Measurements from ENCODE around the gene PLXNC1. TPM values are rescaled to one million over a fixed set of nuclear protein-coding genes. Genes with fewer than 3 reads are reported as not detected.

The PLXNC1 gene
- total RNA-seq, 6 donors from 2014 or later, result 14.1 to 51.3 (median 24.6) TPM

- TF ChIP-seq POLR2A (IDR thresholded peaks at IDR 0.05), result no peak
- TF ChIP-seq, protein P1, sequence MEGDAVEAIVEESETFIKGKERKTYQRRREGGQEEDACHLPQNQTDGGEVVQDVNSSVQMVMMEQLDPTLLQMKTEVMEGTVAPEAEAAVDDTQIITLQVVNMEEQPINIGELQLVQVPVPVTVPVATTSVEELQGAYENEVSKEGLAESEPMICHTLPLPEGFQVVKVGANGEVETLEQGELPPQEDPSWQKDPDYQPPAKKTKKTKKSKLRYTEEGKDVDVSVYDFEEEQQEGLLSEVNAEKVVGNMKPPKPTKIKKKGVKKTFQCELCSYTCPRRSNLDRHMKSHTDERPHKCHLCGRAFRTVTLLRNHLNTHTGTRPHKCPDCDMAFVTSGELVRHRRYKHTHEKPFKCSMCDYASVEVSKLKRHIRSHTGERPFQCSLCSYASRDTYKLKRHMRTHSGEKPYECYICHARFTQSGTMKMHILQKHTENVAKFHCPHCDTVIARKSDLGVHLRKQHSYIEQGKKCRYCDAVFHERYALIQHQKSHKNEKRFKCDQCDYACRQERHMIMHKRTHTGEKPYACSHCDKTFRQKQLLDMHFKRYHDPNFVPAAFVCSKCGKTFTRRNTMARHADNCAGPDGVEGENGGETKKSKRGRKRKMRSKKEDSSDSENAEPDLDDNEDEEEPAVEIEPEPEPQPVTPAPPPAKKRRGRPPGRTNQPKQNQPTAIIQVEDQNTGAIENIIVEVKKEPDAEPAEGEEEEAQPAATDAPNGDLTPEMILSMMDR (IDR thresholded peaks at IDR 0.05), result no peak
- no peak for TF ChIP-seq EP300 (IDR thresholded peaks at IDR 0.05)
- no peak for TF ChIP-seq POLR2AphosphoS5 (IDR thresholded peaks at IDR 0.05)
- DNase-seq (no peak), ATAC-seq (ENCODE audit: low FRiP score in 2 of 2) (peak in 1 of 2 donors; percentile 57)
- no peaks in the 10 kb centered on the region for H3K36me3 ChIP-seq
- no peaks in the 10 kb centered on the region for H3K9me3 ChIP-seq
- no peak overlapping the region for H3K4me3 ChIP-seq
- peaks cover 31 to 45% (median 38%) of the 10 kb centered on the region in 4 donors for H3K4me1 ChIP-seq
- WGBS, 2 donors, result 54 to 59% methylated on average over 11 of the region's 11 CpGs
- peak overlapping the region; percentile 13 to 66 (median 62) for H3K27ac ChIP-seq
- no peaks in the 10 kb centered on the region for H3K27me3 ChIP-seq
These were observed 118.6 kb downstream of the PLXNC1 start for GRCh38 chr12:94266796-94267536.

DNA sequence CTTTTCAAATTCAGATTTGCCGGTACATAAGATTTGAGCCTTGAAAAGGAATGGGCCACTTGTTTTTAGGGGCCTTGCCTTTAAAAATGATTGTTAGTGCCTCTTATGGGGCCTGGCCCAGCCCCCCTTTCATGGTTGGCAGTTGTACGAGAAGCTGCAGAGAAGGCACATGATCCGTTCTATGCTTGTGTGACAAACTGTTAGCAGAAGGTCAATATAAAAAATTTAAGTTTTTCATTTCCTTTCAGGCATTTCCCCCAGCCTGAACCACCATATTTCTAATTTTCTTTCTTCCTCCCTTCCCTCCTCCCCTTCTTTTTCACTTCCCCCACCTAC, 119.1 kb downstream of the PLXNC1 start:
- Histone ChIP-seq H3K4me3 (no peak overlapping the region), H3K36me3 (no peaks in the 10 kb centered on the region), H3K27me3 (no peaks in the 10 kb centered on the region), H3K27ac (peak overlapping the region; percentile 13 to 66 (median 62)), H3K4me1 (peaks cover 28 to 43% (median 34%) of the 10 kb centered on the region in 4 donors), H3K9me3 (no peaks in the 10 kb centered on the region)
- TF ChIP-seq, protein P1 (IDR thresholded peaks at IDR 0.05), result no peak
- TF ChIP-seq POLR2AphosphoS5 (IDR thresholded peaks at IDR 0.05) (no peak), EP300 (IDR thresholded peaks at IDR 0.05) (no peak), POLR2A (IDR thresholded peaks at IDR 0.05) (no peak)
- DNase-seq, result no peak
- WGBS, 2 donors, result 61 to 64% methylated on average over 3 of the region's 3 CpGs
- peak in 1 of 2 donors; percentile 15 for ATAC-seq (ENCODE audit: low FRiP score in 2 of 2)

DNA sequence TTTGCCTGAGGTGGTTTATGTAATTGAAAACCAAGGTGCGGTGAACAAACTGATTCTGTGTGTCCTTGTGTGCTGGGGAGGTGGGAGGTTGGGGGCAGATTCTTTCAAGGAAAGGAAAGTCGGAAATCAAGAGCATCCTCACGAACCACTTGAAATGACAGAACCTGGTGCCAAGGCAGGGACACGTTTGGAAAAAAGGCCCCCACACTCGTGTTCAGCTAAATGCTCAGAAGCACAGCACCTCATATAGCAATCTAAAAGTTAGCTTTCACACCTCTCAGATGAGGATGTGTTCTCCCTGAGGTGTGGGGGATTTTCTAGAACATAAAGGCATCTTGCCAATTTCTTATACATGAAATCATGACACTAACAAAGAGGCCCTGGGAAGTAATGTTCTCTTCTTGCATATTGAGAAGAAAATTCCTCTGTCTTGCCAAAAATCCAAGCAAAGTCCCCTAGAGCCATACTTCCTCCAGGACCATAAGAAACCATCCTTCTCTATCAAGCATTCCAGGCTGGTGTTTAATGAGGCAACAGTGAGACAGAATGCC, 119.6 kb downstream of the PLXNC1 start:
- no peak overlapping the region for H3K4me3 ChIP-seq
- TF ChIP-seq EP300 (IDR thresholded peaks at IDR 0.05) (no peak), POLR2AphosphoS5 (IDR thresholded peaks at IDR 0.05) (no peak), POLR2A (IDR thresholded peaks at IDR 0.05) (no peak)
- TF ChIP-seq, protein P1 (IDR thresholded peaks at IDR 0.05), result no peak
- H3K36me3 ChIP-seq, result no peaks in the 10 kb centered on the region
- no peaks in the 10 kb centered on the region for H3K27me3 ChIP-seq
- no peaks in the 10 kb centered on the region for H3K9me3 ChIP-seq
- peaks cover 23 to 39% (median 30%) of the 10 kb centered on the region in 4 donors for H3K4me1 ChIP-seq
- WGBS, 2 donors, result 82 to 83% methylated on average over 5 of the region's 5 CpGs
- peak overlapping the region; percentile 13 to 66 (median 62) for H3K27ac ChIP-seq
- DNase-seq (no peak), ATAC-seq (ENCODE audit: low FRiP score in 2 of 2) (no peak)

GRCh38 chr12:94269316-94269999, 121.1 kb downstream of the PLXNC1 start:
- Histone ChIP-seq H3K27me3 (no peaks in the 10 kb centered on the region), H3K27ac (no peak overlapping the region), H3K9me3 (no peaks in the 10 kb centered on the region), H3K4me1 (peaks cover 8 to 25% (median 17%) of the 10 kb centered on the region in 4 donors), H3K4me3 (no peak overlapping the region), H3K36me3 (no peaks in the 10 kb centered on the region)
- TF ChIP-seq POLR2A (IDR thresholded peaks at IDR 0.05), result no peak
- no peak for TF ChIP-seq POLR2AphosphoS5 (IDR thresholded peaks at IDR 0.05)
- TF ChIP-seq, protein P1 (IDR thresholded peaks at IDR 0.05), result no peak
- no peak for TF ChIP-seq EP300 (IDR thresholded peaks at IDR 0.05)
- no peak for ATAC-seq (ENCODE audit: low FRiP score in 2 of 2)
- WGBS, 2 donors, result 83 to 86% methylated on average over 4 of the region's 4 CpGs
- no peak for DNase-seq

All from upper lobe of left lung (tissue), 6 donors.